ENCODE data around the gene MGA. TPM values are rescaled to one million over a fixed set of nuclear protein-coding genes. Genes with fewer than 3 reads are reported as not detected.

Gene MGA
- total and polyA plus RNA-seq, 2 experiments from 2014 or later = 13.2 to 14.8 TPM

DNA sequence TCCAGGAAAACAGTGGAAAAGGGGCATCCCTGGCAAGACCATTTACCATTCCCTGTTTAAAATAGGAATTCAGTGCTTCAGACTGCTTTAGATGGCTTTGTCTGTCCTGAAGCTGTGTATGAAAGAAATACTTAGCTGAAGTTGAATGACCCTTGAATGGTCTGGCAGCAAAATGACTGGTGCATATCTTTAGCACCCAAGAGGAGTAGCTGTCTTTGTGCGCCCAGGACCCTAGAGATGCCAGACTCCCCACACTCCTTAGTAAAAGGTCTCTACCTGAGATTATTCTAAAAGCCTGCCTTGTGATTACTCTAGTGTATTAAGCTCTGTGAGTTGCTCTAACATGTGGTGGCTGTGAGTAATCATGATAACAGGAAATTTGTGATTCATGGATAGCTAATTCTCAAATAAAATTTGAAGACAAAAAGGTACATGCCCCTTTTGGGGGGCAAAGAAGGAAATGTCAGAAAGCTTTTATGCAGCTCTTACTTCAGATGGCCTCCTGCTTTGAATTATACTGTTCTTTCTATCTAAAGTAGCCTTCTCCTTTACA, 117.3 kb downstream of the MGA start:
- TF ChIP-seq EZH2phosphoT487 (IDR thresholded peaks at IDR 0.05; ENCODE audit: insufficient read depth, low read depth) (no peak), EZH2 (IDR thresholded peaks at IDR 0.05; ENCODE audit: insufficient read depth, poor library complexity, severe bottlenecking) (no peak)
- Histone ChIP-seq H2AFZ (no peak overlapping the region), H3K27ac (peak overlapping the region; percentile 46), H3K4me1 (ENCODE audit: insufficient read depth) (peaks cover 64% of the 10 kb centered on the region), H3K9ac (peak overlapping the region; percentile 38), H3K4me3 (peak overlapping the region; percentile 48), H3K36me3 (ENCODE audit: low read depth) (no peaks in the 10 kb centered on the region), H3K79me2 (ENCODE audit: insufficient read depth) (peaks cover 78% of the 10 kb centered on the region), H3K9me2 (ENCODE audit: insufficient read depth) (no peaks in the 10 kb centered on the region), H3K4me2 (ENCODE audit: unreplicated experiment) (peak overlapping the region; percentile 71), H4K20me1 (ENCODE audit: insufficient read depth) (no peaks in the 10 kb centered on the region), H3F3A (ENCODE audit: insufficient read depth) (peaks cover 73% of the 10 kb centered on the region), H3K27me3 (replicated peaks; ENCODE audit: insufficient read depth) (no peaks in the 10 kb centered on the region), H3K9me3 (ENCODE audit: low read depth) (no peaks in the 10 kb centered on the region)
- 22 to 28% methylated on average over 1 of the region's 1 CpG for WGBS, 2 experiments (ENCODE audit: low coverage in 1 of 2, low lambda C conversion rate in 2 of 2, missing lambda C conversion rate in 2 of 2)
- in situ Hi-C loops (cut with MboI) = no loop called here
- peak; percentile 76 for DNase-seq

DNA sequence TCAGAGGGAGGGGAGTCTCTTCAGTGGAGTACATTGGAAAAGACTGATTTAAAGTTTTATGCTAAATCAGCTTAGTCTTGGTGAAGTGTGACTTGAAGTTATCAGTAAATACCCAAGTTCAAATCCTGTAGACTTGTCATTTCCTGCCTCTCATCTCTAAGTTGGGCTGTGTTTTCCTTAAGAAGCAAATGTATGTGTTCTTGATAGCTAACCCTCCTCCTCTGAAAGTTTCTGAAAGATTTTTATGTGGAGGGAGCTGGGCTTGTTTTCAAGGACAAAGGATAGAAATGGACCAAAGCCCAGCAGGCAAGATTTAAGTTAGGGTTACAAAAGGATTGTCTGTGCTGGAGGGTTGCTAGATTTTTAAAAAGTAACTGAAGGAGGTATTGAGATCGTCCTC, 118.3 kb downstream of the MGA start:
- Histone ChIP-seq H3K79me2 (ENCODE audit: insufficient read depth) (peaks cover 88% of the 10 kb centered on the region), H3K9me2 (ENCODE audit: insufficient read depth) (no peaks in the 10 kb centered on the region), H3K36me3 (ENCODE audit: low read depth) (no peaks in the 10 kb centered on the region), H3K4me2 (ENCODE audit: unreplicated experiment) (peak overlapping the region; percentile 31), H3K4me3 (no peak overlapping the region), H2AFZ (no peak overlapping the region), H3K9ac (no peak overlapping the region), H3K4me1 (ENCODE audit: insufficient read depth) (peaks cover 54% of the 10 kb centered on the region), H4K20me1 (ENCODE audit: insufficient read depth) (no peaks in the 10 kb centered on the region), H3K27me3 (replicated peaks; ENCODE audit: insufficient read depth) (no peaks in the 10 kb centered on the region), H3F3A (ENCODE audit: insufficient read depth) (peaks cover 63% of the 10 kb centered on the region), H3K9me3 (ENCODE audit: low read depth) (no peaks in the 10 kb centered on the region), H3K27ac (no peak overlapping the region)
- DNase-seq = no peak
- in situ Hi-C loops (cut with MboI) = no loop called here
- no peak for TF ChIP-seq EZH2 (IDR thresholded peaks at IDR 0.05; ENCODE audit: insufficient read depth, poor library complexity, severe bottlenecking)
- TF ChIP-seq EZH2phosphoT487 (IDR thresholded peaks at IDR 0.05; ENCODE audit: insufficient read depth, low read depth) = no peak
- WGBS, 2 experiments (ENCODE audit: low coverage in 1 of 2, low lambda C conversion rate in 2 of 2, missing lambda C conversion rate in 2 of 2) = 91 to 98% methylated on average over 1 of the region's 1 CpG

- Histone ChIP-seq H3K9me3 (ENCODE audit: low read depth) (no peaks in the 10 kb centered on the region), H3K9ac (no peak overlapping the region), H3K27ac (no peak overlapping the region), H3K27me3 (replicated peaks; ENCODE audit: insufficient read depth) (no peaks in the 10 kb centered on the region), H3K36me3 (ENCODE audit: low read depth) (no peaks in the 10 kb centered on the region), H3K9me2 (ENCODE audit: insufficient read depth) (no peaks in the 10 kb centered on the region), H3K4me2 (ENCODE audit: unreplicated experiment) (no peak overlapping the region), H3F3A (ENCODE audit: insufficient read depth) (peaks cover 59% of the 10 kb centered on the region), H2AFZ (no peak overlapping the region), H3K4me3 (no peak overlapping the region), H3K4me1 (ENCODE audit: insufficient read depth) (peaks cover 52% of the 10 kb centered on the region), H4K20me1 (ENCODE audit: insufficient read depth) (no peaks in the 10 kb centered on the region), H3K79me2 (ENCODE audit: insufficient read depth) (peaks cover 100% of the 10 kb centered on the region)
- no peak for TF ChIP-seq EZH2phosphoT487 (IDR thresholded peaks at IDR 0.05; ENCODE audit: insufficient read depth, low read depth)
- no peak for TF ChIP-seq EZH2 (IDR thresholded peaks at IDR 0.05; ENCODE audit: insufficient read depth, poor library complexity, severe bottlenecking)
- in situ Hi-C loops (cut with MboI) = no loop called here
- peak; percentile 19 for DNase-seq
- 87 to 94% methylated on average over 4 of the region's 4 CpGs for WGBS, 2 experiments (ENCODE audit: low coverage in 1 of 2, low lambda C conversion rate in 2 of 2, missing lambda C conversion rate in 2 of 2)
Measured at GRCh38 chr15:41779662-41780157, 119.5 kb downstream of the MGA start.

DNA sequence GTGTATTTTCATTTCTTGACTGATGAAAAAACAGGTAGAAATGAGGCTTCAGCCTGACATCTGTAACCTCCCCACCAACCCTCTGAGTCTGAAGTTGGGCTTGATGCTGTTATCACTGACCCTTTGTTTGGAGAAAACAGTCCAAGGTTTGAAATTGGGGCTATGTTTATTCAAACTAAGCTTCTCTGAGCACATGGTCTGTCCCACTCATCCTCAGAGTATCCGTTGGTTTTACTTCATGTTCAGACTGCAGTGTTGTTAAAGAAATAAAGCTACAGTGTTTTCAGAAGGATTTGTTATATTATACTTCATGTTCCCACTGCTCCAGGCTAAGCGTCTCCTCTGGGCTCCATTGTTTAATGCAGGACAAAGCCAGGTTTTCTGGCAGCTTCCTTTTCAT, 120.1 kb downstream of the MGA start:
- Histone ChIP-seq H3K36me3 (ENCODE audit: low read depth) (no peaks in the 10 kb centered on the region), H3K4me3 (no peak overlapping the region), H2AFZ (no peak overlapping the region), H3K27ac (no peak overlapping the region), H3K4me2 (ENCODE audit: unreplicated experiment) (no peak overlapping the region), H3K9me3 (ENCODE audit: low read depth) (no peaks in the 10 kb centered on the region), H4K20me1 (ENCODE audit: insufficient read depth) (no peaks in the 10 kb centered on the region), H3F3A (ENCODE audit: insufficient read depth) (peaks cover 53% of the 10 kb centered on the region), H3K27me3 (replicated peaks; ENCODE audit: insufficient read depth) (no peaks in the 10 kb centered on the region), H3K9me2 (ENCODE audit: insufficient read depth) (no peaks in the 10 kb centered on the region), H3K9ac (no peak overlapping the region), H3K79me2 (ENCODE audit: insufficient read depth) (peaks cover 100% of the 10 kb centered on the region), H3K4me1 (ENCODE audit: insufficient read depth) (peaks cover 48% of the 10 kb centered on the region)
- in situ Hi-C loops (cut with MboI) = no loop called here
- WGBS, 2 experiments (ENCODE audit: low coverage in 1 of 2, low lambda C conversion rate in 2 of 2, missing lambda C conversion rate in 2 of 2) = 57 to 58% methylated on average over 2 of the region's 2 CpGs
- no peak for DNase-seq
- TF ChIP-seq EZH2phosphoT487 (IDR thresholded peaks at IDR 0.05; ENCODE audit: insufficient read depth, low read depth) (no peak), EZH2 (IDR thresholded peaks at IDR 0.05; ENCODE audit: insufficient read depth, poor library complexity, severe bottlenecking) (no peak)
